ENCODE results near the gene TMEM143.
"Not testable (repeated sequence)": the region's sequence is repeated elsewhere in the genome, so short reads cannot be mapped to it uniquely, and the experiment has no call there.

The TMEM143 gene

GRCh38 chr19:48363810-48364597, at the start of gene TMEM143, which contains the start of gene SYNGR4:
TSS of gene TMEM143 (minus strand) at chr19:48363940. CDS start at chr19:48363920, 20 bp downstream.
TSS of gene SYNGR4 (plus strand) at chr19:48364367. CDS start at chr19:48365843, 1,476 bp downstream.
- ATAC-seq, result peak; percentile 88 to 90

- no peak for ATAC-seq
Measured at GRCh38 chr19:48405850-48406249, 42.1 kb upstream of the TMEM143 start.

GRCh38 chr19:48405010-48405659, 41.4 kb upstream of the TMEM143 start:
- ATAC-seq, result no peak

GRCh38 chr19:48403606-48404005, 39.9 kb upstream of the TMEM143 start:
- ATAC-seq, result peak; percentile 67 to 72

GRCh38 chr19:48401287-48401686, 37.5 kb upstream of the TMEM143 start:
- ATAC-seq, result no peak

- peak; percentile 17 to 28 for ATAC-seq
Measured at GRCh38 chr19:48400018-48400742, 36.4 kb upstream of the TMEM143 start.

GRCh38 chr19:48398375-48399235, 34.9 kb upstream of the TMEM143 start:
- peak; percentile 67 to 71 for ATAC-seq

GRCh38 chr19:48398102-48398374, 34.3 kb upstream of the TMEM143 start:
- ATAC-seq, result no peak

- ATAC-seq, result no peak
Measured at GRCh38 chr19:48397263-48398101, 33.7 kb upstream of the TMEM143 start.

- ATAC-seq, result no peak
Measured at GRCh38 chr19:48396824-48397176, 33.1 kb upstream of the TMEM143 start.

- no peak for ATAC-seq
Measured at GRCh38 chr19:48396016-48396823, 32.5 kb upstream of the TMEM143 start.

- ATAC-seq, result no peak
Measured at GRCh38 chr19:48395499-48395898, 31.8 kb upstream of the TMEM143 start.

- ATAC-seq, result no peak
Measured at GRCh38 chr19:48395170-48395455, 31.4 kb upstream of the TMEM143 start.

- no peak for ATAC-seq
Measured at GRCh38 chr19:48394331-48395169, 30.8 kb upstream of the TMEM143 start.

- no peak for ATAC-seq
Measured at GRCh38 chr19:48393559-48394330, 30.0 kb upstream of the TMEM143 start, which contains the start of gene GRIN2D. TSS of gene GRIN2D (plus strand) at chr19:48393668. CDS start at chr19:48398393, 4,725 bp downstream.

GRCh38 chr19:48392860-48393558, 29.3 kb upstream of the TMEM143 start:
- ATAC-seq, result no peak

- ATAC-seq, result not testable (repeated sequence)
Measured at GRCh38 chr19:48392006-48392344, 28.2 kb upstream of the TMEM143 start.

Measured in activated CD4-positive, CD25-positive, alpha-beta regulatory T cell treated with anti-CD3 and anti-CD28 coated beads, Interleukin-2, amount 50 U/mL, for 24 hours (primary cell).